Motor neuron (in vitro differentiated cells): ENCODE data around the gene OR7G2. TPM values are rescaled to one million over a fixed set of nuclear protein-coding genes. Genes with fewer than 3 reads are reported as not detected.

Experiments used
- ATAC-seq, 8 experiments: fragments of 200-7000 bp; cut with Tn5 transposase; replicated peaks in 6 of 8; 2 replicates each; pipeline ENCODE4 v1.8.0; 2021; ENCODE audit warnings: mild to moderate bottlenecking in 8 of 8, moderate library complexity in 8 of 8
- H3K27ac ChIP-seq, 2 donors: fragments of 250-450 bp; sonication (Bioruptor Pico); 2 replicates each; pipeline ENCODE4 v1.9.0; 2021; ENCODE audit warnings: antibody characterized with exemption in 2 of 2, mild to moderate bottlenecking in 2 of 2, moderate library complexity in 1 of 2
- H3K4me1 ChIP-seq, 2 donors: fragments of 250-450 bp; sonication (Bioruptor Pico); replicated peaks in 1 of 2; 2 replicates each; pipeline ENCODE4 v1.6.1; 2021; ENCODE audit warnings: antibody characterized with exemption in 2 of 2, mild to moderate bottlenecking in 2 of 2, moderate library complexity in 1 of 2
- H3K4me3 ChIP-seq, 5 donors: fragments of 250-450 bp; sonication (Bioruptor Pico); 2 replicates each; pipeline ENCODE4 v1.9.0; 2021; ENCODE audit warnings: antibody characterized with exemption in 5 of 5, mild to moderate bottlenecking in 5 of 5, moderate library complexity in 4 of 5
- WGBS, 10 experiments: fragments of 450-650 bp; shearing (Covaris generic); methylation state at CpG; one replicate each; pipeline ENCODE4 v1.0.0; 2022; 5-methylcytosine and 5-hydroxymethylcytosine counted together
- in situ Hi-C, 9 experiments: fragments of 400-800 bp; cut with MboI; loops; one replicate each; pipeline ENCODE4 v1.15.0; 2021; ENCODE audit warnings: low sequenced_read_pairs in 9 of 9, low pct_unique_long_range_greater_than_20kb in 2 of 9; ENCODE audit not compliant: unreplicated experiment in 9 of 9
- total RNA-seq, 8 experiments: library from RNA; unstranded; fragments of 300-600 nt; gene quantifications; 2 replicates each; pipeline versions ENCODE4 v1.2.3 to v1.2.4, GENCODE V29; 2022

OR7G2 gene
- total RNA-seq, result under 1 TPM in 5 of 8 experiments, not detected in 3; 0.09 to 0.24 (median 0.13) TPM

DNA sequence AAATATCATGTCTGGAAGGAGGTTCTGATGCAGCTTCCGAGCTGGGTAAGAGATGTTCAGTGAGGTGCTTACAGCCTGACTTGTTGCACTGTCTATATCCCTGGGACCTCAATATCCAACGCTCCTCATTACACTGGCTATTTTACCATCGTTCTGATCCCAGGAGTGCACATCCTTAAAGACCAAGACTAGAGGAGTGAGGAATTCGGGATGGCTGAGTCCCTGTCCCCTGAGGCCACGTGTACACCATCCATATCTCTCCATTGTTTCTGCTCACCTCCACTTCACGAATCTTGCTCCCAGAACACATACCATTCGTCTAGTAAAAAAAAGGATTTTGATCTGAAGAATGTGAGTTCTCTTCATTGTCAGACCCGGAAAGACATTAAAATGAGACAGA is at the start of gene OR7G2:
Gene OR7G2 (minus strand): TSS at position 101 of the 400 bp plus-strand sequence. CDS start 4,232 bp downstream, outside the sequence.
- in situ Hi-C loops, result no loop called here
- H3K27ac ChIP-seq, result no peak within 1 kb of the TSS
- ATAC-seq, result no peak
- WGBS, 10 experiments, result 0 to 50% (median 17%) methylated on average over 2 to 8 of the region's 8 CpGs
- H3K4me3 ChIP-seq, result no peak within 1 kb of the TSS
- H3K4me1 ChIP-seq, result no peaks in the 10 kb centered on the region

DNA sequence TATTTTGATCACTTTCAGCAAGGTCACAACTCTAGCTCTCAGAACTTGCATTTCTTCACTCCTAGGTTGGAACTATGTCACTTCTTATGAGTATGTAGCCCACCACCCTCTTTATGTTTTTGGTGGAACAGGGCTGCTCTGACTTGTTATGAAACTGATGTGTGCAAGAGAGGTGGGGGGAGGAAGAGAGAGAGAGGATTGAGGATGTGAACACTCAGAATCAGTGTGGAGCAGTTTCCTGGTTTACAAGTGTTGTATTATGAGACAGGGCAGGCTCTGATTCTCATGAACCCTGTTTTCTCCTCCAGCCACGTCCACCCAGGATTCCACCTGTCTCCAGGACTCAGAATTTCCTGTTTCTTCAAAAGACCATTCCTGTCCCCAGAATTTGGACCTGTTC is 49.0 kb upstream of the OR7G2 start:
- no peak overlapping the region for H3K4me3 ChIP-seq
- no peak overlapping the region for H3K27ac ChIP-seq
- H3K4me1 ChIP-seq, result no peaks in the 10 kb centered on the region
- ATAC-seq, result no peak
- 50 to 100% methylated on average over 1 of the region's 1 CpG; no CpG with 5 or more reads in 8 of the 10 experiments for WGBS, 10 experiments
- in situ Hi-C loops, result no loop called here

DNA sequence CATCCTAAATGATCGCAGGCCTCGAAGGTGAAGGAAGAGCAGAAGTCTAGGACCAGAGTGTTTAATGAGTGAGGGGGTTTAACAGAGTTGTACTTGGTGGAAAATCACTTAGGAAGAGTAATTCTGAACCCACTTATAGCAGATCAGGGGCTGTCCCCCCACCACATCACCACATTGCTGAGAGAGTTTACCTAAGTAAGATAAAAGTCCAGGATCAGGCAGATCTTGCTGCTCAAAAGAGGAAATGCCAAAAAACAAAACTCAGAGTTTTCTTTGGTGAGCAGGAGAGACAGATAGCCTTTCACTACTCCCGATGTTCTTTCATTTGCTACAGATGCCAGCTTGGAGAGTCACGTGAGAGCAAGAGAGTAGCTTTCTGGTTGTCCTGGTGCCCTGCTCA is 48.3 kb upstream of the OR7G2 start:
- Histone ChIP-seq H3K4me3 (no peak overlapping the region), H3K4me1 (no peaks in the 10 kb centered on the region), H3K27ac (no peak overlapping the region)
- in situ Hi-C loops, result no loop called here
- WGBS, 10 experiments, result 86 to 100% (median 95%) methylated on average over 2 to 4 of the region's 4 CpGs
- ATAC-seq, result no peak

DNA sequence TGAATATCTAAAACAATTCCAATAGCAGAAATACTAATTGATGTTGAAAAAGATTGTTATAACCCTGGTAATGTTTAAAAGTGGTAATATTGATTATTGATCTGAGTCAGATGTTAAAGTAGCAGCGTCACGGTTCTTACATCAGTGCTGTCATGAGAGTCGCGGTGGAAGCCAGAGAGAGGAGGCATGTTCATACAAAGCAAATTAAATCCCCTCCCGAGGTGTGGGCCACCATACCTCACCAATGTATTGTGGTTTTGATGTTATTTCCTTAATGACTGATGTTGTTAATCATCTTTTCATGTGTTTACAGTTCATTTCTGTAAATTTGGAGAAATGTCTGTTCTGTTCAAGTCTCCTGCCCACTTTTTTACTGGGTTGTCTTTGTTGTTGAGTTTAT is 44.1 kb upstream of the OR7G2 start:
- Histone ChIP-seq H3K27ac (no peak overlapping the region), H3K4me1 (no peaks in the 10 kb centered on the region), H3K4me3 (no peak overlapping the region)
- in situ Hi-C loops, result no loop called here
- WGBS, 10 experiments, result 80 to 100% (median 97%) methylated on average over 2 to 5 of the region's 5 CpGs; no CpG with 5 or more reads in 1 of the 10 experiments
- no peak for ATAC-seq

DNA sequence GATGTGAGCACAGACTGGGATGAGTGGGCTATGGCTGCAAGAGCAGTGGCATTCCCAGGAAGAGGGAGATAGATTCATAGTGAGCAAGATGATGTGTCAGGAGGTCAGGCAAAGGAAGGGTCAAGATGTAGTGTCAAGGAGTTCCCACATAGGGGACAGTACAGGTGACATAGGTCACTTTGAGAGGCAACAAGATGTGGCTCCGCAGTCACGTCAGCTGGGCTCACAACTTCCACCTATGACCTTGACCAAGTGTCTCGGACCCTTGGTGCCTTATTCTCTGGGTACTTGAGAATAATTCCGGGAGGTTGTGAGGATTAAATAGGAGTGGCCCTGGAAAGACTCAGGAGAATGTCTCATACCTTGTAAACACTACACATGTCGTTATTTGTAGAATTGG is 43.4 kb upstream of the OR7G2 start:
- in situ Hi-C loops, result no loop called here
- no peak overlapping the region for H3K27ac ChIP-seq
- H3K4me1 ChIP-seq, result no peaks in the 10 kb centered on the region
- H3K4me3 ChIP-seq, result no peak overlapping the region
- ATAC-seq, result no peak
- WGBS, 10 experiments, result 90 to 100% (median 98%) methylated on average over 1 to 5 of the region's 5 CpGs; no CpG with 5 or more reads in 2 of the 10 experiments

DNA sequence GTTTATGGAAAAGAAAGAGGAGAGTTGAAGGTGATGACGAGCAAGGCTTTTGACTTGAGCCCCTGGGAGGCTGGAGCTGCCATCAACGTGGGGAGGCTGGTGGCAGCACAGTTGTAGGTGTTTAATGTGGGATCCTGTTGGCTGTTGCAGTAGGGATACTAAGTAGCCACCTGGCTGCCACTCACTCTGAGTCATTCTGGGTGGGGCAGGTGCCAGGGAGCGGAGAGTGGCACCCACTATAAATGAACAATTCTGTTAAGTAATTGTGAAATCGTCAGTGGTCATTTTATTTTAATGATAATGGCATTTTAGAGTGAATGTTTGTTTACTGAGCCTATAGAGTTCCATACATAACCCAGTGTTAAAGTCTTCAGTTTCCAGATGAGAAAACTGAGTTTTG is 42.7 kb upstream of the OR7G2 start:
- in situ Hi-C loops, result loop anchor here in 2 of 9 experiments (25.0 kb wide), 2 partner anchors 287 to 662 kb away; partner anchors contain the start of genes FBXL12 (in 1 of the 2) and ZNF266 (in 1 of the 2)
- no peak for ATAC-seq
- WGBS, 10 experiments, result 50 to 100% (median 100%) methylated on average over 1 to 4 of the region's 4 CpGs; no CpG with 5 or more reads in 2 of the 10 experiments
- Histone ChIP-seq H3K4me1 (no peaks in the 10 kb centered on the region), H3K27ac (no peak overlapping the region), H3K4me3 (no peak overlapping the region)

DNA sequence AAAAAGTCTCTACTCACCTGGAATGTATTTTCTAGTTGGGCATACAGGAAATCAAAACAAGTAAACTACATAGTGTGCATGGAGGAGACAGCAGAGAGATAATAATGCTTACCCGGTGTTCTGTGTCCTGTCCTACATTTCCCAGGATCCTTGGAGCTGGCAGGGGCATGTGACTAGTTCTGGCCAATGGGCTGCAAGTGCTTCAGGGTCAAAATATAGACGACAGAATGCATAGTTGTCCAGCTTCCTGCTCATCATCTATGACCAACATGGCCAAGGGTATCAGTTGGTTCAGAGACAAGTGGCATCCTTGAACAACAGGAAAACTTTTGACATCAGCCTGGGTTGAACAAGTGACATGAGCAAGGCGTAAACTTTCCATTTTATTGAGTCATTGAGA is 41.4 kb upstream of the OR7G2 start:
- no peak for ATAC-seq
- in situ Hi-C loops, result loop anchor here in 2 of 9 experiments (25.0 kb wide), 2 partner anchors 289 to 664 kb away; partner anchors contain the start of genes FBXL12 (in 1 of the 2) and ZNF266 (in 1 of the 2)
- no peak overlapping the region for H3K27ac ChIP-seq
- 90 to 100% (median 100%) methylated on average over 1 to 3 of the region's 3 CpGs; no CpG with 5 or more reads in 1 of the 10 experiments for WGBS, 10 experiments
- H3K4me3 ChIP-seq, result no peak overlapping the region
- no peaks in the 10 kb centered on the region for H3K4me1 ChIP-seq

DNA sequence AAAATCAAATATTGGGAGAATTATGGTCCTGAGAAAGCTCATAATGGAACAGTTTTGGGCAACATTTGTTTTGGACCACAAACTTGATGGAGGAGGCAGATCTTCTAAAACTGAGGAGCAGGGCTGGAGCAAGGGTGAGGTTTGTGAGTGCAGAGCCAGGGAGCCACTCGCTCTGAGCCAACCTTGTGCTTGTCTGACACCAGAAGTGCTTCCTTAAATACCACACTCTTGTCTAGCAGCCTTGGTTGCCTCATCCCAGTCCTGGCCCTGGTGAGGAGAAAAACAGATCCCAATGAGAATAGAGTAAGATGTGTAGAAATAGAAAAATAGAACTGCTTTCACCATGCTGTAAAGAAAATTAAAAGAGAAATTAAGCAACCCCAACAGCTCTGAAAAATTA is 39.6 kb upstream of the OR7G2 start:
- Histone ChIP-seq H3K4me1 (no peaks in the 10 kb centered on the region), H3K27ac (no peak overlapping the region), H3K4me3 (no peak overlapping the region)
- WGBS, 10 experiments, result 80 to 100% methylated on average over 1 of the region's 1 CpG; no CpG with 5 or more reads in 8 of the 10 experiments
- in situ Hi-C loops, result loop anchor here in 2 of 9 experiments (25.0 kb wide), 2 partner anchors 290 to 665 kb away; partner anchors contain the start of genes FBXL12 (in 1 of the 2) and ZNF266 (in 1 of the 2)
- no peak for ATAC-seq

DNA sequence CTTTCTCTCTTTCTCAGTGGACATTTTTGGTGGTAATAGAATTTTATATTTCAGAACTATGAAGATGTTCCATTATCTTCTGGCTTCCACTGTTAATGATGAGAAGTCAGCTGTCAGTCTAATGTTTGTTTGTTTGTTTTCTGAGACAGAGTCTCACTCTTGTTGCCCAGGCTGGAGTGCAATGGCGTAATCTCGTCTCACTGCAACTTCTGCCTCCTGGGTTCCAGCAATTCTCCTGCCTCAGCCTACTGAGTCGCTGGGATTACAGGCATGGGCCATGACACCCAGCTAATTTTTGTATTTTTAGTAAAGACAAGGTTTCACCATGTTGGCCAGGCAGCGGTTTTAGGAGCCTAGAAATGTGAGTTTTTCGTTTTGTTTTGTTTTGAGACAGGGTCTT is 37.6 kb upstream of the OR7G2 start:
- Histone ChIP-seq H3K4me1 (peaks cover 0 to 4% of the 10 kb centered on the region in 2 donors), H3K4me3 (no peak overlapping the region), H3K27ac (no peak overlapping the region)
- no peak for ATAC-seq
- 17 to 100% (median 97%) methylated on average over 1 to 5 of the region's 5 CpGs; no CpG with 5 or more reads in 2 of the 10 experiments for WGBS, 10 experiments
- in situ Hi-C loops, result loop anchor here in 2 of 9 experiments (25.0 kb wide), 2 partner anchors 292 to 667 kb away; partner anchors contain the start of genes FBXL12 (in 1 of the 2) and ZNF266 (in 1 of the 2)

DNA sequence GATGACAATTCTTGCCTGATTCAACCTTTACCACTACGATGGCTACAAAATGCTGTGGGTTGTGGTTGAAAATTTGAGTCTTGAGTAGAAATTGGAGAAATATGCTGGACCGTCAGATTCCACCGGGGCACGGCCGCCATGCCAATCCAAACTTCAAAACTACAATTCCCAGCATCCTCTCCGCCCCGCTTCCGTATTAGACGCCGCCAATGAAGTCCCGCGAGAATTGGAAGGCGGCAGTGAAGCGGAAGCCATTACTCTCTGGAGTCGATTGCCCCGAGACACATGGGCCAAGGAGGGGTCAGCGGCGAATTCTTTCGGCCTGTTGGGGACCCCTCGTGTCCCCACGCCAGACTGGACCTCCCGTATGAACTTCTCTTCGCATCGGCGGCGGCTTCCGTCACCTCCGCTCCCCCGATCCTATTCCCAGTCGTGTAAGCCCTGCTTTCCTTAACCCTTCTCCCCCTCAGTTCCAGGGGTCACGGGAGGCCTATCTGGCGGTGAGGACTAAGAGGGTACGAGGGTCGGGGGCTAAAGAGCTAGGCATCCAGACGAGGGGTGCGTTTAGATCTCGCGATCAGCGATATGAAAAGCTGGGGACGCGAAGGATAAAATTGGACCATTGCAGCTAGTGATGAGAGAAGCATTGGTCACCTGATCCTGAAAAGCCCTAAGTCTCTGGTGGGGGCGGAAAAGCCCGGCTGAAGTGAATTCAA is 33.0 kb upstream of the OR7G2 start, which contains the start of gene ZNF317:
Gene ZNF317 (plus strand): TSS at position 239 of the 716 bp plus-strand sequence. CDS start 15,620 bp downstream, outside the sequence.
- 0 to 3% (median 0%) methylated on average over 1 to 20 of the region's 43 CpGs; no CpG with 5 or more reads in 1 of the 10 experiments for WGBS, 10 experiments
- ATAC-seq, result peak; percentile 94 to 99 (median 98)
- Histone ChIP-seq H3K4me3 (peak within 1 kb of the TSS; percentile 78 to 96 (median 87)), H3K4me1 (peaks cover 0 to 4% of the 10 kb centered on the region in 2 donors), H3K27ac (peak within 1 kb of the TSS; percentile 85 to 90)
- in situ Hi-C loops, result loop anchor here in 2 of 9 experiments (25.0 kb wide), 2 partner anchors 297 to 672 kb away; partner anchors contain the start of genes FBXL12 (in 1 of the 2) and ZNF266 (in 1 of the 2)

DNA sequence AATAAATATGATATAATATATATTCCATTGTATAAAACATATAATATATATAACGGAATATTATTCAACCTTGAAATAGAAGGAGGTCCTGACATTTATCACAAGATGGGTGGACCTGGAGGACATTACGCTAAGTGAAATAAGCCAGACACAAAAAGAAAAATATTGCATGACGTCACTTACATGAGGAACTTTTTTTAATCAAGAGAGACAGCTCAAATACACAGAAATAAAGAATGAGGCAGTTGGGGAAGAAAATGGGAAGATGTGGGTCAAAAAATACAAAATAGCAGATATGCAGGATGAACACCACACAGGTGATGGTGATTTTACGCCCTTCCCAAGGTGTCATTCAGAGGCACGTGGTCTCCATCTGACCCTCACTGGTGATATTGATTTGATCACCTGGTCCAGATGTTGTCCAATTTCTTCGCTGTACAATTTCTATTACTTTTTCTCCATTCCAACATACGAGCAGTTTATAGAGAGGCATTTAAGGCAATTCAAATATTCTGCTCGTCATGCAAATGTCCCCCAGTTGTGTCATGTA is 32.4 kb upstream of the OR7G2 start:
- peaks cover 0 to 4% of the 10 kb centered on the region in 2 donors for H3K4me1 ChIP-seq
- WGBS, 10 experiments, result 8 to 83% (median 41%) methylated on average over 2 to 8 of the region's 8 CpGs
- H3K4me3 ChIP-seq, result peak overlapping the region; percentile 78 to 96 (median 87)
- in situ Hi-C loops, result loop anchor here in 2 of 9 experiments (25.0 kb wide), 2 partner anchors 298 to 673 kb away; partner anchors contain the start of genes FBXL12 (in 1 of the 2) and ZNF266 (in 1 of the 2)
- ATAC-seq, result peak; percentile 4 to 34 (median 12)
- H3K27ac ChIP-seq, result peak overlapping the region; percentile 85 to 90

DNA sequence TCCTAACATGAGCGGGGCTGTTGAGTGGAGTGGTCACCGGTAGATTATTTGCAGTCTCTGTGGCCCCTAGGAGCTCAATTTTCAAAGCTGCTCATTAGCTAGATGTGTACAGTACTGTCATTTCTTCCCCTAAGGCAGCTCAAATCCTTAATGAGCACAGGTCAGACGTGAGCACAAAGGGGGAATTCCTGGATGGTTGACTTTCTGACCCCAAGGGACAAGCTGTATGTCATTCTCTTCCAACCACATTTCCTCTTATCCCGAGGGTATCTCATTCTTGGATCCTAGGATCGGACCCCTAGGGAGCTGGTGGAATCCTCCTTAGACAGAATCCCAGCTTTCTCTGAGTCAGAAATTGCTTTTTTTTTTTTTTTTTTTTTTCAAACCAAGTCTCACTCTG is 25.1 kb upstream of the OR7G2 start:
- WGBS, 10 experiments, result 42 to 69% (median 57%) methylated on average over 2 to 3 of the region's 5 CpGs; no CpG with 5 or more reads in 6 of the 10 experiments
- no peak for ATAC-seq
- no peak overlapping the region for H3K4me3 ChIP-seq
- no peaks in the 10 kb centered on the region for H3K4me1 ChIP-seq
- in situ Hi-C loops, result loop anchor here in 2 of 9 experiments (25.0 kb wide), 2 partner anchors 305 to 680 kb away; partner anchors contain the start of genes FBXL12 (in 1 of the 2) and ZNF266 (in 1 of the 2)
- H3K27ac ChIP-seq, result no peak overlapping the region
